ENCODE results near the gene SPHKAP. TPM values are rescaled to one million over a fixed set of nuclear protein-coding genes. Genes with fewer than 3 reads are reported as not detected.

Gene SPHKAP
- polyA plus RNA-seq, 1 of the 3 experiments (the other 2 are of a cell fraction) = not detected

DNA sequence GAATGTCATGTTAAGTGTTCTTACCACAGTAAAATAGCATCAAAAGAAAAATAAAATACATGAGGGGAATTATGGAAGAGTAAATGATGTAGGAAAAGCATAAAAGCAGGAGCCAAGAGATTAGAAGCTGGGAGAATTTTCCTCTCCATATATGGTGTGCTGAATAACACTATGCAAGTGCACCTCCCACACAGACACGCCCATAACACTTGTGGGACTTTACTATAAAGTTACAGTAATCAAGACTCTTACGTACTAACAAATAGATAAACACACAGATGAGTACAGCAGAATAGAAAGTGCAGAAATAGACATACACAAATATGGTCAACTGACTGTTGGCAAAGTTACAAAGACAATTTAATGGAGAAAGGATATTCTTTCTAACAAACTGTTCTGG lies 16.0 kb upstream of the SPHKAP start:
- H3K9ac ChIP-seq = no peak overlapping the region
- CTCF ChIA-PET = no interaction called here
- H3K4me1 ChIP-seq (ENCODE audit: control insufficient read depth in 1 of 2, insufficient read depth in 2 of 2, low read depth in 1 of 2, low read length in 1 of 2) = no peaks in the 10 kb centered on the region
- H3K4me2 ChIP-seq = no peak overlapping the region
- no peak overlapping the region for H2AFZ ChIP-seq (ENCODE audit: low read depth)
- H3K9me3 ChIP-seq = no peaks in the 10 kb centered on the region
- H3K4me3 ChIP-seq (ENCODE audit: low read depth in 2 of 2, low read length in 1 of 2) = no peak overlapping the region
- H3F3A ChIP-seq (replicated peaks; ENCODE audit: insufficient read depth) = no peaks in the 10 kb centered on the region
- POLR2A ChIA-PET = no interaction called here
- 28% methylated on average over 2 of the region's 2 CpGs for WGBS (ENCODE audit: low lambda C conversion rate)
- DNase-seq = no peak
- TF ChIP-seq, protein P1, sequence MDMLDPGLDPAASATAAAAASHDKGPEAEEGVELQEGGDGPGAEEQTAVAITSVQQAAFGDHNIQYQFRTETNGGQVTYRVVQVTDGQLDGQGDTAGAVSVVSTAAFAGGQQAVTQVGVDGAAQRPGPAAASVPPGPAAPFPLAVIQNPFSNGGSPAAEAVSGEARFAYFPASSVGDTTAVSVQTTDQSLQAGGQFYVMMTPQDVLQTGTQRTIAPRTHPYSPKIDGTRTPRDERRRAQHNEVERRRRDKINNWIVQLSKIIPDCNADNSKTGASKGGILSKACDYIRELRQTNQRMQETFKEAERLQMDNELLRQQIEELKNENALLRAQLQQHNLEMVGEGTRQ (IDR thresholded peaks at IDR 0.05; ENCODE audit: borderline replicate concordance, low read depth, low read length) = no peak
- TF ChIP-seq CHD2 (IDR thresholded peaks at IDR 0.05; ENCODE audit: low read length, partially characterized antibody) (no peak), GABPA (IDR thresholded peaks at IDR 0.05; ENCODE audit: low read depth) (no peak), YY1 (IDR thresholded peaks at IDR 0.05; ENCODE audit: low read depth) (no peak), SIN3A (IDR thresholded peaks at IDR 0.05; ENCODE audit: borderline replicate concordance, low read depth, low read length) (no peak), MXI1 (IDR thresholded peaks at IDR 0.05; ENCODE audit: low read depth, low read length) (no peak), JUND (IDR thresholded peaks at IDR 0.05) (no peak), FOXJ3 (CRISPR knock-in tag; IDR thresholded peaks at IDR 0.05) (no peak), TAF1 (IDR thresholded peaks at IDR 0.05; ENCODE audit: borderline replicate concordance, low read depth, low read length) (no peak), GATA2 (CRISPR knock-in tag; IDR thresholded peaks at IDR 0.05) (no peak), RAD21 (IDR thresholded peaks at IDR 0.05; ENCODE audit: low read length) (no peak), MEF2A (IDR thresholded peaks at IDR 0.05; ENCODE audit: borderline replicate concordance, low read depth) (no peak), TCF12 (IDR thresholded peaks at IDR 0.05) (no peak), SMC3 (IDR thresholded peaks at IDR 0.05; ENCODE audit: low read depth, low read length) (no peak)
- TF ChIP-seq, protein P2, sequence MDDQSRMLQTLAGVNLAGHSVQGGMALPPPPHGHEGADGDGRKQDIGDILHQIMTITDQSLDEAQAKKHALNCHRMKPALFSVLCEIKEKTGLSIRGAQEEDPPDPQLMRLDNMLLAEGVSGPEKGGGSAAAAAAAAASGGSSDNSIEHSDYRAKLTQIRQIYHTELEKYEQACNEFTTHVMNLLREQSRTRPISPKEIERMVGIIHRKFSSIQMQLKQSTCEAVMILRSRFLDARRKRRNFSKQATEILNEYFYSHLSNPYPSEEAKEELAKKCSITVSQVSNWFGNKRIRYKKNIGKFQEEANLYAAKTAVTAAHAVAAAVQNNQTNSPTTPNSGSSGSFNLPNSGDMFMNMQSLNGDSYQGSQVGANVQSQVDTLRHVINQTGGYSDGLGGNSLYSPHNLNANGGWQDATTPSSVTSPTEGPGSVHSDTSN (IDR thresholded peaks at IDR 0.05) = no peak
- TF ChIP-seq, protein P3, sequence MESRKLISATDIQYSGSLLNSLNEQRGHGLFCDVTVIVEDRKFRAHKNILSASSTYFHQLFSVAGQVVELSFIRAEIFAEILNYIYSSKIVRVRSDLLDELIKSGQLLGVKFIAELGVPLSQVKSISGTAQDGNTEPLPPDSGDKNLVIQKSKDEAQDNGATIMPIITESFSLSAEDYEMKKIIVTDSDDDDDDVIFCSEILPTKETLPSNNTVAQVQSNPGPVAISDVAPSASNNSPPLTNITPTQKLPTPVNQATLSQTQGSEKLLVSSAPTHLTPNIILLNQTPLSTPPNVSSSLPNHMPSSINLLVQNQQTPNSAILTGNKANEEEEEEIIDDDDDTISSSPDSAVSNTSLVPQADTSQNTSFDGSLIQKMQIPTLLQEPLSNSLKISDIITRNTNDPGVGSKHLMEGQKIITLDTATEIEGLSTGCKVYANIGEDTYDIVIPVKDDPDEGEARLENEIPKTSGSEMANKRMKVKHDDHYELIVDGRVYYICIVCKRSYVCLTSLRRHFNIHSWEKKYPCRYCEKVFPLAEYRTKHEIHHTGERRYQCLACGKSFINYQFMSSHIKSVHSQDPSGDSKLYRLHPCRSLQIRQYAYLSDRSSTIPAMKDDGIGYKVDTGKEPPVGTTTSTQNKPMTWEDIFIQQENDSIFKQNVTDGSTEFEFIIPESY (IDR thresholded peaks at IDR 0.05; ENCODE audit: borderline replicate concordance, low read depth) = no peak
- H4K20me1 ChIP-seq (ENCODE audit: insufficient read depth) = no peaks in the 10 kb centered on the region
- H3K36me3 ChIP-seq (replicated peaks in 1 of 2; ENCODE audit: control insufficient read depth in 1 of 2, insufficient read depth in 2 of 2, low read length in 1 of 2) = no peaks in the 10 kb centered on the region
- H3K27me3 ChIP-seq (ENCODE audit: insufficient read depth) = no peaks in the 10 kb centered on the region
- H3K9me2 ChIP-seq = no peaks in the 10 kb centered on the region
- H3K27ac ChIP-seq (ENCODE audit: low read depth in 2 of 2, low read length in 1 of 2) = no peak overlapping the region
- H3K79me2 ChIP-seq (ENCODE audit: insufficient read depth) = no peaks in the 10 kb centered on the region
